NCI-H187 (cell line): ENCODE data around the gene GAP43.
"Not testable (repeated sequence)": the region's sequence is repeated elsewhere in the genome, so short reads cannot be mapped to it uniquely, and the experiment has no call there.

ENCODE experiments used
- DNase-seq, 2 experiments: peaks; one replicate each; lab custom pipeline; 2025; lab: John Stamatoyannopoulos, UW

The GAP43 gene

DNA sequence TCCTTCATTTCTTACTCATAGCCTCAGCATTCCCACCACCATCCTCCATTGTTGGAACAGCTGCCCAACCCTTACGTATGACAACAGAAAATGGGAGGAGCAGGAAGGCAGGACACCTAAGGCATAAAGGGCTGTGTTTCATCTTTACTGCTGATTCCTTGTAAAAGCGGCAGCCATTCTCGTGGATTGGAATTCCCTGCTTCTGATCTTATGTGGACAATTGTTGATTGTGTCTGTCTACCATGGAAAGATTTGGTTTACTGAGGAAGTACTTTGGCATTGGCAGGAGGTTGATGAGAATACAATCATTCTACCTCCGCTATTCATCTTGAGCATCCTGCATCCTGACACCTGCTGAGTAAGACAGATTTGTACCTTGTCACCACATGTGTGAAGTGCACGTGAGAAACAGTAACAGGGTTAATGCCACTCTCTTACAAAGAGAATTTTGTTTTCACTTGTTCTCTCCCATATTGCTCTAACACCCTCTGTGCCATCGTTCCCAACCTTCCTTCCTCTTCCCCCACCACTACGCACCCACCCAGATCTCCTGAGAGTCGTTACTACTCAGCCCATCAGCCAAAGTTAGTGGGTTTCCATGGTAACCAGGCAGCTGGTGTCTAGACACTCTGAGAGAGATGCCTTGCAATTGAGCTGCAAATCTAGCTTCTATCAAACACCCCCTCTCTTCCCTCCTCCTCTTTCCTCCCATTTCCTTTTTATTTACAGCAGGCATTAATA lies 75.7 kb downstream of the GAP43 start:
- DNase-seq = no peak

DNA sequence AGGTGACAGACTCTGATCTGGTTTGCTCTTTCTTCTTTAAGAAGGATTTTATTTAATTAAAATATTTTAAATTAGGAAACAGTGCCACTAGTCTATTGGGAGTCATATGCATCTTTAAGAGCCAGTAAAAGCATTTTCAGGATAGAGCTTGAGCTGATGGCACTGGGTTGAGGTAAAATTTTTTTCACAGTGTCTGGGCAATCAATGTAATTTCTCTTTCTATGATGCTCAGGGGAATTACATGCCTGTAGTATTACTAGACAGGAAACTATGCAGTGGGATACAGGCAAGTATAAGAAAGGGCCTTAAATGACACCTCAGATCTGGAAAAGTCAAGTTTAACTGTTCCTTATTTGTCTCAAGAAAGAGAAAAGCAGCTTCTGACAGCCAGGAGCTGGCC lies 76.4 kb downstream of the GAP43 start:
- no peak for DNase-seq

DNA sequence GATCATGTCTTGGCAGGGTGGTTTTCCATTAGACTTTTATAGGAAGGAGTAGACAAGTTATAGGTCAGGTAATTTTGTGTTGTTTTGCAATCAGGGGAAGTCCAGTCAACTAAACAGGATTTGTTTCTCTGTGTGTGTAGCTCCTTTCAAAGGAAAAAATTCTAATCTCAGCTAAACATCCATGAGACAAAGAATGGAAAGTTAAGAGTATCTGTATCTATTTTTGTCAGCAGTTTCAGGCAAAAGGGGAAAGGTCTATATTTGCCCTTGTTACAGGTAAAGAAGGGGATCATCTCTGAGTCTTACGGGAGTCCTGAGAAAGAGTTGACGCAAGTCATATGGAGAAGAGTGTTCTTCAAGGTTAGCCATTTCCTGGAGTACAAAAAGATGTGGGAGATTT lies 79.3 kb downstream of the GAP43 start:
- no peak for DNase-seq

DNA sequence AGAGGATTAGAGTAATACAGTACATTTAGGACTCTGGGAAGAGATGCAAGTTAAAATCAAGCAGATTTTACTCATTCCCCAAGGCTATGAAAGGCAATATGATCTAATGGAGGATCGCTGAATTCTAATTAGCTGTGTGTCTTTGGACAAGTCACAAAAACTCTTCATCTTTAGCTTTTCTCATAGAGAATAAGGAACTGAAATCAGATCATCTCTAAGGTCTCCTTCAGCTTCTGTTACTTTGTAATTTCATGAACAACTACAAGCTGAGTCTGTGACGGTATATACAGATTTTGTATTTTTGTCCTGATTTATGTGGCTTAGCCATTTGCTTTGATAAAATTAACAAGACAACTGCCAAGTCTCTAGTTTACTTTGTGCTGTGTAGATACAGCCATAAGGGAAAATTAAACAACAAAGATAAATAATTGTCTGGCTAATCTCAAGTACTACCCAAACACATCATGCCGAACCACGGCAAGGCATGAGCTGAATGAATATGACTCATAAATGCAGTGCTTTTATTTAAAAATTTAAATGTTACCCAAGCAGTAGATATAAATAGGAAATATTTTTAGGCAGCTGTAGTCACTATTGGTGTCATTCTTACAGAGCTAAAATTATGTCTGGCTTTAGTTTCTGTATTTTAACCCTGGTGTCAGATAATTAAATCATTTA lies 81.5 kb downstream of the GAP43 start:
- DNase-seq = no peak

DNA sequence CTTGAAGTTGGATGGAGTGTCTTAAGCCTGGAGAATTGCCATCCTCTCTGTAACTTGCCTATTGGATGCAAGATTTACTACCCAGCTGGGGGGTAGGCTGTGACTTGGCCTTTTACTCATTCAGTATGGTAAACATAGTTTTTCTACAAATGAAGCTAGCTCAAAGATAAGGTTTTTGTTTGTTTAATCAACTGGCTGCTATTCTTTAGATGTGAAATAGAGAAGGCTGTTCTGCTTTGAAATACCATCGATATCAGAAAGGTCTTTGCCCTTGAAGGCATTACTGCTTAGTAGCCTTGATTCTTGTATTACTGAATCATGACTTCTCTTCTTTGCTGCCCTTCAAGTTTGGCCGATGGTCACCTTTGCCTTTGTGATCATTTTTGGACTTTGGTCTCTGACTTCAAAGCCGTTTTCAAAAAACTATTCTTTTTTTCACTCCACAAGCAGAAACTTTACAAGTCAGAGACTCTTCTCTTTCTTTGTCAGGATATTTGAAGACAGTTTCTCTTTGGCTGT lies 83.1 kb downstream of the GAP43 start:
- DNase-seq = no peak

DNA sequence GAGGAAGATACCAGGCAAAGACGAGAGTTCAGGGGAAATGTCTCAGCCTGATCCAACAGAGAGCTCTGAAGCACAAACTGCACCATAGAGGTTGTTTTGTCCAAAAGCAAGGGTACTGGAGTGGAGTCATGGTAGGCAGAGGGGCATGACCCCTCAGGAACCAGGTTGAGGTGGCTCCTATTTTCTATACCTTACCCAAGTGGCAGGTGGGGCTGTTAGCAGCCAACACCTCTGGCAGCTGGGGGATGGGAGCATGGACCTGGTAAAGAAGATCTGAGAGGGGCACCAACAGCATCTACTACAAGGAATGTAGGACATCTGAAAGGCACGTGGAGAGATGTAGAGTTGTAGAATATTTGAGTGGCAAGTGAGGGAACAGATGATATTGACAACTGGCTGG lies 85.2 kb downstream of the GAP43 start:
- no peak for DNase-seq

DNA sequence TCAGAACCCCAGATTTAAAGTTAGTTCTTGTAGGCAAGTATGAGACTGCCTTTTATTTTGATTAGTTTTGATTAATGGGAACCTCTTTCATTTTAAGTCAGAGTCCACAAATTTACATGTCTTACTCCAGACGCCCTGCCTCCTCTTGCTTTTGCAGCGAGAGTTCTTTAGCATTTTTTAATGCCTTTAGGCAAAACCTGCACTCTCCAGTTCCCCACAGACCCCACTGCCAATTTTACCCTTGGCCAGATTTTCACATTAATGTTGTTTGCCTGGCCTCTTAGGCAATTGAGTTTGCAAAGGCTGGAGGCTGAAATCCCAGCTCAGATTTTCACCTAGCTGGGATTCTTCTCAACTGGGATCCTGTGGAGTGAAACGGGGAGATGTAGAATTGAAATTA lies 85.8 kb downstream of the GAP43 start:
- no peak for DNase-seq

DNA sequence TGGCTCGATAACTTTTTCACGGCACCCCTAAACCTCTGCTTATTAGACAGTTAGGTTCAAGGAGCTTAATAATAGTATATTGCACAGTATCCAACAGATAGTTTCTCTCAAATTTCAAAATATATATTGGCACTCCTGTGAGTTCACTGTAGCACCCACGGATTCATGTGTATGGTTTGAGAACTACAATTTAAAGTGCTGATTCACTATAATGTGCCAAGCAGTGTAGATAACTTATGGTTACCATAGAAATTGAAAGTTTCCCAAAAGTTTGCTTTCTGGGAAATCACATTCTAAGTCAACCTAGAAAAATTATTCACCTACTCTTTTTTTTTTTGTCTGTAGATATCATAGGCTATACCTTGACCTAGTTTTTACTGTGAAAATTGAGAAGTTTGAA lies 86.6 kb downstream of the GAP43 start:
- no peak for DNase-seq

- DNase-seq = no peak
These were observed 87.5 kb downstream of the GAP43 start for GRCh38 chr3:115710799-115711198.

DNA sequence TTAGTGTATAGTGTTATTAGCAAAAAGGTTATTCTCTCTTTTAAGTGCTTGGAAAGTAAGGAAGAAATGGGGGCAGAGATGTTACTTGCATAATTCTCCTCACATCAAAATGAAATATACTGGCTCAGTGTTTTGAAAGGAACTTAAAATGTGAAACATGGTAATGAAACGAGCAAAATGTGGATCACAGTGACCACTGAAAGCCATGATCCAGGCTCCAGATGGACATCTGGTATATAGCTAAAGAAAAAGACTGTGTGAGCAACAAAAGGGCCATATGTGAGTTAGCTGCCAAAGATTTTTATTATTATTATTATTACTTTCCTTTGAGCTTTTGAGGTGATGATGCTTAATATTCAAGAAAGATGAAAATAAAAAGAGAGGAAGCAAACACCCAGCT lies 89.6 kb downstream of the GAP43 start:
- DNase-seq = no peak

DNA sequence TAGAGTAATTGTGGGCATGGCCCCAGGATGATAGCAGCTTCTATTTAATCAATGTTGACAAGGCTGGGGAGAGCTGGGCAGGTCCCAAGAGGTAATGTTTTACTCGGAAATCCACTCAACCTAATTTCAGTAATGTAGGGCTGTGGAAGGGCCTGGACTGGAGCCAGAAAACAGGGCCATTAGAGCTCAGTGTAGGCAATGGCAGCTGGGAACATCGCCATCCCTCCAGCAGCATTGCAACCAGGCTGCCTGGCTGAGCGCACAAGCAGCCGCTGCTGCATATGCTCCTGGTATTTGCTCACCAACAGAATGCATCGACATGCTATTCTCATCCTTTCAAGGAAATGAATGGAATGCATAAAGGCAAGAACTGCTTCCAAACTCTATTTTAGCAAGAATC lies 90.0 kb downstream of the GAP43 start:
- peak; percentile 49 to 82 for DNase-seq

GRCh38 chr3:115715241-115715745 lies 92.0 kb downstream of the GAP43 start:
- DNase-seq = no peak

- DNase-seq = no peak
These were observed 97.7 kb downstream of the GAP43 start for GRCh38 chr3:115720983-115721382.

DNA sequence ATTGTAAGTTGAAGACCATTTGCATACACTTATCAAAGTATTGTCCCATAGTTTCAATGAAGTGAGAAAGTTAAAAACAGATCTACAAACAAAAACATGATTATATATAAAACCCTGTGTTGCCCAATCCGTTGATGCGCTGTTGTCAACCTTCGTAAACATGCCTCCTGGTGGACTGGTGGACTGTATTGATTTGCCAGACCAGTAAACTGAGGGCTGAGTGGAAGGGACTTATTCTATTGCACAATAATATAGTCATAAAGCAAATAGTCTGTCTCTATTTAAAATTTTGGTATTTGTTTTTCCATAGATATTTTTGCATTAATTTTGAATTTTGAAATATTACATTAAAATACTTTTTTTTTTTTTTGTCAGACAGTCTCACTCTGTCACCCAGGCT lies 102.5 kb downstream of the GAP43 start:
- no peak for DNase-seq

- no peak for DNase-seq
These were observed 103.8 kb downstream of the GAP43 start for GRCh38 chr3:115727135-115727534.

DNA sequence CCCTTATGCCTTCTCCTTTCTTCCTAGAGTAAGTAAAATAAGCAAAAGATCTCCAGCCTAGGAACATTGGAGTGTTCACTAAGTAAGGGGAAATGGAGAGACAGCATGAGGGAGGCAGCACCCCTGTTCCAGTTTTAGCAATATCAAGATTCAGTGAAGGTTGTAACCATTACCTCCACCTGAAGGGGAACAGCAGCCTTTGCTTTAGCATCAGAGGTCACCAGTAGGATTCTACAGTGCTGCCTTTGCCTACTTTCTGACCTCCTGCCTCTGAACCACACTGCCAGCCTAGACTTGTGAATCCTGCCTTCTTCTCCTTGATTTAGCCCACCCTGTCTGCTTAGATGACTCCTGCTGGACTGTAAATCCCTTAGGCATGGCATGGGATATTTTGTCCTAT lies 104.7 kb downstream of the GAP43 start:
- DNase-seq = no peak

DNA sequence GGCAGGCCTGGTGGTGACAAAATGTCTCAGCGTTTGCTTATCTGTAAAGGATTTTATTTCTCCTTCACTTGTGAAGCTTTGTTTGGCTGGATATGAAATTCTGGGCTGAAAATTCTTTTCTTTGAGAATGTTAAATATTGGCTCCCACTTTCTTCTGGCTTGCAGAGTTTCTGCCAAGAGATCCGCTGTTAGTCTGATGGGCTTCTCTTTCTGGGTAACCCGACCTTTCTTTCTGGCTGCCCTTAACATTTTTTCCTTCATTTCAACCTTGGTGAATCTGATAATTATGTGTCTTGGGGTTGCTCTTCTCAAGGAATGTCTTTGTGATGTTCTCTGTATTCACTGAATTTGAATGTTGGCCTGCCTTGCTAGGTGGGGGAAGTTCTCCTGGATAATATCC lies 113.0 kb downstream of the GAP43 start:
- not testable (repeated sequence) for DNase-seq

- no peak for DNase-seq
These were observed 118.3 kb downstream of the GAP43 start for GRCh38 chr3:115741650-115742049.

- DNase-seq = not testable (repeated sequence)
These were observed 121.2 kb downstream of the GAP43 start for GRCh38 chr3:115744516-115744915.

- not testable (repeated sequence) for DNase-seq
These were observed 129.7 kb downstream of the GAP43 start for GRCh38 chr3:115752978-115753377.

DNA sequence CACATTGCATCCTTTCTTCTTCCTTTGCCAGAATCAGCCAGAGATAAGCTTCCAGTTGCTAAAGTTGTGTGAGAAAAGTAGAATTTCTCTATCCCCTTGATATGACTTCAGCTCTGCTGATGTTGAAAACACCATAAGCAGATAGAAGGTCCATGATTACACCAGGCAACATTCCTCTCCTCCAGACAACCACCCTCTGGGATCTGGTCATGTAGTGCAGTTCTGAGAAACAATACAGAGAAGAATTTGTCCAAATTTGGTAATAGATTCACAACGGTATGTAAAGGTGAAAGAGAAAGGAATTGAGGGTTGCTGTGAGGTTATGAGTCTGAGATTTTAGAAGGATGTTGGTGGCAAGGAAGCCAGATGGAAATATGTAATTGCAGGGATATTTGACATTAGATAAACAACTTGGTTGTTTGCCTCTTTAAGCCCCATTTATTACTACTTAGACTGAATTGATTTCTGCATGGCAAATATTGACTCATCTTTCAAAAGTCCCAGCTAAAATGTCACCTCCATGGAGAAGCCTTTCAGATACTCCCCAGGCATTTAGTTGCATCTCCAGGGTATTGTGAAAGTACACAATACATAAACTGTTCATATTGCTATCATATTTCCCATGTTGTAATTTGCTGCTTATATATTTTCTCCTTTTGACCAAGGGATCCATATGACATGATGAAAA lies 134.9 kb downstream of the GAP43 start:
- no peak for DNase-seq

DNA sequence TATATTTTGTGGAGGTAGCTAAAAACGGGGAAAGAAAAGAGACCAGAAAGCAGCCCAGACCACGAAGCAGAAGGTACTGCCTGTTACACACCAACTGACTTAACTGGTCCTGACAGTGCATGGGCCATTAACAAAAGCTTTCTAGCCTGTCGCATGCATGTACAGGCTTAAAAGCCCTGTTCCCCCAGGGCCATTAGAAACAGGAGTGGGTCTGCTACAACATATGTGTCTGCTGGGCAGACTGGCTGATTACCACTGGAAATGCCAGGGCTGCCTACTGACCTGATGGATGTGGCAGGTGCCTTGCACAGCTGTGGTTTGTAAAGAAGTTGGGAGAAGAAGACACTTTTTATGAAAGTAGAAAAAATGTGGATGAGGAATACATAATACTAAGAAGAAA lies 137.4 kb downstream of the GAP43 start:
- peak; percentile 38 to 55 for DNase-seq

DNA sequence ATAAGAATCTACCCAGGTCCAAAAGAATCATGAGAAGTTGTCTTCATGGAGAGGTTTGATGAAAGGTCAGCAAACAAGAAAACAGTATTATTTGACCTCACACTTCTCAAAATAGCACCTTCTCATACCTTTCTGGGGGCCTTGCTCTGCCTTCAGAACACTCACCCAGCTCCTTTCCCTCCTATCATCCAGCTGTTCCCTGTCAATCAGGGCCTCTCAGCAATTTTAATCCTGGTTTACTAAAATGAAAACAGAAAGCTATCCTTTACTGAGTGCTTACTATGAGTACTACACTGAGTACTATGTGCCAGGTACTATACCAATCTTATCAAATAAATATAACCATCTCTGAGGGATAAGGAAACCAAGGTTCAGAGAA lies 138.6 kb downstream of the GAP43 start:
- DNase-seq = no peak
